IMR-90 (cell line): Measurements from ENCODE around the gene DYRK1A. TPM values are rescaled to one million over a fixed set of nuclear protein-coding genes. Genes with fewer than 3 reads are reported as not detected.

ENCODE experiments used
- ATAC-seq: fragments of 200-7000 bp; cut with Tn5 transposase; 2 replicates; pipeline ENCODE4 v1.9.1; 2020; ENCODE audit warnings: low read depth, mild to moderate bottlenecking, moderate library complexity
- BruUV-seq: library from RNA; stranded (reverse); fragments of 400-500 nt; replicated peaks from 2 replicates; lab custom pipeline; 2021; lab: Mats Ljungman, UMichigan
- CTCF ChIA-PET: fragments of 300-600 bp; formaldehyde crosslinking; extraction: SDS; loops from one replicate; lab custom pipeline; 2021; ENCODE audit warnings: antibody characterized with exemption; lab: Yijun Ruan, JAX
- POLR2A ChIA-PET: fragments of 300-600 bp; sonication (Branson Sonifier 250); formaldehyde crosslinking; loops from one replicate; lab custom pipeline; 2022; ENCODE audit warnings: antibody characterized with exemption; ENCODE audit not compliant: unreplicated experiment; lab: Charles Lee
- DNase-seq: peaks from one replicate; pipeline ENCODE4 v3.0.0; 2013
- H2AFZ ChIP-seq: replicated peaks from 2 replicates; pipeline ENCODE3; 2013; ENCODE audit warnings: low read length, mild to moderate bottlenecking; ENCODE audit not compliant: poor library complexity
- H2AK5ac ChIP-seq: 2 replicates; pipeline ENCODE4 v1.6.1; 2013; ENCODE audit warnings: low read depth, low read length, inconsistent platforms
- H2AK9ac ChIP-seq: replicated peaks from 2 replicates; pipeline ENCODE3; 2013; ENCODE audit warnings: mild to moderate bottlenecking, low read depth, low read length, moderate library complexity; ENCODE audit not compliant: poor library complexity
- H2BK120ac ChIP-seq: 2 replicates; pipeline ENCODE4 v1.6.1; 2013; ENCODE audit warnings: low read depth, low read length, inconsistent platforms
- H2BK15ac ChIP-seq: 3 replicates; pipeline ENCODE4 v1.6.1; 2013; ENCODE audit warnings: low read depth, low read length, inconsistent platforms
- H2BK20ac ChIP-seq: 2 replicates; pipeline ENCODE4 v1.6.1; 2013; ENCODE audit warnings: low read depth, mild to moderate bottlenecking, inconsistent platforms, low read length, moderate library complexity
- H2BK5ac ChIP-seq: 2 replicates; pipeline ENCODE4 v1.6.1; 2013; ENCODE audit warnings: mild to moderate bottlenecking, low read depth, low read length, inconsistent platforms; ENCODE audit not compliant: poor library complexity, severe bottlenecking
- H3K14ac ChIP-seq: replicated peaks from 2 replicates; pipeline ENCODE4 v1.6.1; 2013; ENCODE audit warnings: low read depth, low read length, inconsistent platforms
- H3K18ac ChIP-seq: 2 replicates; pipeline ENCODE4 v1.6.1; 2013; ENCODE audit warnings: low read depth, low read length, control low read depth
- H3K23ac ChIP-seq: 2 replicates; pipeline ENCODE4 v1.6.1; 2013; ENCODE audit warnings: low read depth, low read length, inconsistent platforms
- H3K27ac ChIP-seq: 2 replicates; pipeline ENCODE4 v1.5.1; 2013; ENCODE audit warnings: mild to moderate bottlenecking, control low read depth, low read length; ENCODE audit not compliant: insufficient read depth
- H3K27me3 ChIP-seq: 2 replicates; pipeline ENCODE4 v1.6.1; 2013; ENCODE audit warnings: low read length; ENCODE audit not compliant: control insufficient read depth, insufficient read depth
- H3K36me3 ChIP-seq: 2 replicates; pipeline ENCODE4 v1.6.1; 2013; ENCODE audit warnings: low read length, mixed read lengths; ENCODE audit not compliant: control insufficient read depth, insufficient read depth
- H3K4ac ChIP-seq: 2 replicates; pipeline ENCODE4 v1.6.1; 2013; ENCODE audit warnings: low read depth, low read length, inconsistent platforms
- H3K4me1 ChIP-seq: 2 replicates; pipeline ENCODE4 v1.6.1; 2013; ENCODE audit warnings: low read length, mixed read lengths; ENCODE audit not compliant: control insufficient read depth, insufficient read depth
- H3K4me2 ChIP-seq: 2 replicates; pipeline ENCODE4 v1.6.1; 2013; ENCODE audit warnings: low read depth, mild to moderate bottlenecking, control low read depth, low read length, moderate library complexity
- H3K4me3 ChIP-seq: 2 replicates; pipeline ENCODE4 v1.5.1; 2013; ENCODE audit warnings: low read depth, mild to moderate bottlenecking, control low read depth, low read length, moderate library complexity; ENCODE audit not compliant: insufficient read depth
- H3K56ac ChIP-seq: 2 replicates; pipeline ENCODE4 v1.6.1; 2013; ENCODE audit warnings: low read length, inconsistent platforms; ENCODE audit not compliant: insufficient read depth; ENCODE audit errors: extremely low read depth
- H3K79me1 ChIP-seq, 2 experiments: 2 replicates each; pipeline ENCODE4 v1.6.1; 2013; ENCODE audit warnings: low read length in 2 of 2, inconsistent platforms in 1 of 2, low read depth in 1 of 2
- H3K9ac ChIP-seq: 2 replicates; pipeline ENCODE4 v1.6.1; 2013; ENCODE audit warnings: low read depth, low read length, control low read depth
- H3K9me1 ChIP-seq: 2 replicates; pipeline ENCODE4 v1.6.1; 2013; ENCODE audit warnings: low read length, inconsistent platforms; ENCODE audit not compliant: insufficient read depth
- H3K9me3 ChIP-seq: 2 replicates; pipeline ENCODE4 v1.6.1; 2013; ENCODE audit warnings: low read length; ENCODE audit not compliant: control insufficient read depth, insufficient read depth
- H4K20me1 ChIP-seq: 2 replicates; pipeline ENCODE4 v1.6.1; 2013; ENCODE audit warnings: low read length, inconsistent platforms; ENCODE audit not compliant: insufficient read depth
- H4K5ac ChIP-seq: 2 replicates; pipeline ENCODE4 v1.6.1; 2013; ENCODE audit warnings: mild to moderate bottlenecking, low read depth, low read length, control low read depth
- H4K8ac ChIP-seq, 2 experiments: 2 replicates each; pipeline ENCODE4 v1.6.1; 2013; ENCODE audit warnings: low read depth in 2 of 2, low read length in 2 of 2, control low read depth in 1 of 2, inconsistent platforms in 1 of 2
- H4K91ac ChIP-seq: 2 replicates; pipeline ENCODE4 v1.6.1; 2013; ENCODE audit warnings: low read depth, low read length, inconsistent platforms; ENCODE audit not compliant: insufficient read depth
- BHLHE40 ChIP-seq: fragments of 150-350 bp; IDR thresholded peaks from 2 replicates; pipeline ENCODE4 v1.6.1; 2016; ENCODE audit warnings: mild to moderate bottlenecking, low read depth, low read length
- CEBPB ChIP-seq: IDR thresholded peaks from 2 replicates; pipeline ENCODE4 v1.6.1; 2012; ENCODE audit warnings: low read depth, low read length, improper control_type of control experiment
- CHD1 ChIP-seq: IDR thresholded peaks from 2 replicates; pipeline ENCODE4 v1.6.1; 2012; ENCODE audit warnings: low read depth, low read length, improper control_type of control experiment
- ELK1 ChIP-seq: fragments of 150-350 bp; IDR thresholded peaks from 2 replicates; pipeline ENCODE4 v1.6.1; 2016; ENCODE audit warnings: low read depth, mild to moderate bottlenecking, low read length, moderate library complexity, borderline replicate concordance
- FOS ChIP-seq: fragments of 150-350 bp; IDR thresholded peaks from 2 replicates; pipeline ENCODE4 v1.6.1; 2016; ENCODE audit warnings: low read depth, low read length
- MAFK ChIP-seq: IDR thresholded peaks from 2 replicates; pipeline ENCODE4 v1.6.1; 2012; ENCODE audit warnings: low read depth, low read length, improper control_type of control experiment
- MAZ ChIP-seq: IDR thresholded peaks from 2 replicates; pipeline ENCODE4 v1.6.1; 2012; ENCODE audit warnings: low read depth, mild to moderate bottlenecking, low read length, improper control_type of control experiment, moderate library complexity, borderline replicate concordance
- MXI1 ChIP-seq: IDR thresholded peaks from 2 replicates; pipeline ENCODE4 v1.6.1; 2012; ENCODE audit warnings: low read depth, mild to moderate bottlenecking, low read length, moderate library complexity, borderline replicate concordance
- NFE2L2 ChIP-seq: fragments of 150-350 bp; IDR thresholded peaks from 2 replicates; pipeline ENCODE4 v1.6.1; 2016; ENCODE audit warnings: low read depth, mild to moderate bottlenecking, low read length
- POLR2A ChIP-seq: IDR thresholded peaks from 2 replicates; pipeline ENCODE4 v1.6.1; 2012; ENCODE audit warnings: mild to moderate bottlenecking, low read depth, low read length
- RAD21 ChIP-seq: IDR thresholded peaks from 2 replicates; pipeline ENCODE4 v1.6.1; 2012; ENCODE audit warnings: low read length, improper control_type of control experiment
- RCOR1 ChIP-seq: IDR thresholded peaks from 2 replicates; pipeline ENCODE4 v1.6.1; 2012; ENCODE audit warnings: mild to moderate bottlenecking, low read length, improper control_type of control experiment; ENCODE audit not compliant: insufficient replicate concordance
- RFX5 ChIP-seq: IDR thresholded peaks from 2 replicates; pipeline ENCODE4 v1.8.0; 2012; ENCODE audit warnings: low read depth, mild to moderate bottlenecking, low read length, moderate library complexity
- SMC3 ChIP-seq: fragments of 150-350 bp; IDR thresholded peaks from 2 replicates; pipeline ENCODE4 v1.6.1; 2016; ENCODE audit warnings: low read depth, mild to moderate bottlenecking, antibody characterized with exemption, low read length, moderate library complexity
- WGBS, 2 experiments: methylation state at CpG; one replicate each; pipeline versions ENCODE4 v1.1.5 to v1.1.7; 2013; ENCODE audit warnings: missing lambda C conversion rate in 2 of 2; ENCODE audit not compliant: insufficient read length in 1 of 2; ENCODE audit errors: extremely low coverage in 2 of 2; 5-methylcytosine and 5-hydroxymethylcytosine counted together
- dilution Hi-C: fragments of 300-500 bp; cut with HindIII; formaldehyde crosslinking; loops from one replicate; pipeline ENCODE4 v1.14.3; 2018; ENCODE audit warnings: low sequenced_read_pairs; ENCODE audit not compliant: unreplicated experiment
- in situ Hi-C: fragments of 300-500 bp; cut with MboI; formaldehyde crosslinking; loops from 3 replicates; pipeline ENCODE4 v1.14.3; 2019; ENCODE audit warnings: low sequenced_read_pairs, inconsistent platforms, mixed read lengths
- intact Hi-C: fragments of 100-400 bp; cut with micrococcal nuclease; formaldehyde crosslinking; loops from 2 replicates; pipeline ENCODE4 v1.10.0; 2022
- polyA plus RNA-seq, 3 experiments: library from polyadenylated mRNA; depleted of rRNA; stranded (reverse); fragments of >200 nt; gene quantifications; 2 replicates each; pipeline ENCODE4 v1.2.3, GENCODE V29; 2012; ENCODE audit warnings: low replicate concordance in 1 of 3
- total RNA-seq: library from RNA; depleted of rRNA; stranded (reverse); fragments of >200 nt; gene quantifications from 2 replicates; pipeline ENCODE4 v1.2.3, GENCODE V29; 2012
- TF ChIP-seq, protein P1 (sequence below): conservative IDR thresholded peaks from 2 replicates; pipeline ENCODE4 v1.5.1; 2012; ENCODE audit warnings: mild to moderate bottlenecking, low read depth, low read length, improper control_type of control experiment

DYRK1A gene
- total and polyA plus RNA-seq, 2 of the 4 experiments (the other 2 are of a cell fraction): 18.6 to 50.5 TPM

GRCh38 chr21:37528150-37528937, 161.8 kb downstream of the DYRK1A start:
- intact Hi-C loops: no loop called here
- Histone ChIP-seq H3K9ac (no peak overlapping the region), H4K5ac (no peak overlapping the region), H3K4me2 (no peak overlapping the region), H2AK9ac (no peak overlapping the region), H2BK20ac (no peak overlapping the region), H3K4me1 (0 out of 2 replicates have a peak, but pooled peaks cover 2% of the 10 kb centered on the region), H3K4ac (no peak overlapping the region), H2BK5ac (no peak overlapping the region), H2BK15ac (no peak overlapping the region), H4K8ac (no peak overlapping the region), H4K20me1 (no peaks in the 10 kb centered on the region), H2AK5ac (no peak overlapping the region), H3K9me3 (no peaks in the 10 kb centered on the region), H3K9me1 (0 out of 2 replicates have a peak, but pooled peaks cover 3% of the 10 kb centered on the region), H3K14ac (no peak overlapping the region), H3K18ac (no peak overlapping the region), H3K36me3 (no peaks in the 10 kb centered on the region), H2AFZ (no peak overlapping the region), H3K79me1 (no peaks in the 10 kb centered on the region), H3K27me3 (peaks cover 8% of the 10 kb centered on the region; the same call in 1 of the 2 replicates), H2BK120ac (no peak overlapping the region), H3K56ac (no peak overlapping the region), H3K23ac (no peak overlapping the region), H4K91ac (no peak overlapping the region), H3K4me3 (no peak overlapping the region), H3K27ac (no peak overlapping the region)
- ATAC-seq: no peak
- in situ Hi-C loops: no loop called here
- CTCF ChIA-PET: interaction anchor here (0.6 to 0.7 kb wide), 2 partner anchors 55 to 98 kb away, joined by 4 read pairs; no protein-coding TSS in a partner anchor
- 80% methylated on average over 1 of the region's 12 CpGs; no CpG with 5 or more reads in 1 of the 2 experiments for WGBS, 2 experiments
- BruUV-seq: no TSS peak
- POLR2A ChIA-PET: no interaction called here
- DNase-seq: no peak
- dilution Hi-C loops: no loop called here
- TF ChIP-seq CEBPB (no peak), NFE2L2 (no peak), RAD21 (no peak), MXI1 (no peak), RCOR1 (no peak), ELK1 (no peak), BHLHE40 (no peak), MAZ (no peak), MAFK (no peak), FOS (no peak), SMC3 (no peak), POLR2A (no peak), RFX5 (no peak), CHD1 (no peak)
- TF ChIP-seq, protein P1, sequence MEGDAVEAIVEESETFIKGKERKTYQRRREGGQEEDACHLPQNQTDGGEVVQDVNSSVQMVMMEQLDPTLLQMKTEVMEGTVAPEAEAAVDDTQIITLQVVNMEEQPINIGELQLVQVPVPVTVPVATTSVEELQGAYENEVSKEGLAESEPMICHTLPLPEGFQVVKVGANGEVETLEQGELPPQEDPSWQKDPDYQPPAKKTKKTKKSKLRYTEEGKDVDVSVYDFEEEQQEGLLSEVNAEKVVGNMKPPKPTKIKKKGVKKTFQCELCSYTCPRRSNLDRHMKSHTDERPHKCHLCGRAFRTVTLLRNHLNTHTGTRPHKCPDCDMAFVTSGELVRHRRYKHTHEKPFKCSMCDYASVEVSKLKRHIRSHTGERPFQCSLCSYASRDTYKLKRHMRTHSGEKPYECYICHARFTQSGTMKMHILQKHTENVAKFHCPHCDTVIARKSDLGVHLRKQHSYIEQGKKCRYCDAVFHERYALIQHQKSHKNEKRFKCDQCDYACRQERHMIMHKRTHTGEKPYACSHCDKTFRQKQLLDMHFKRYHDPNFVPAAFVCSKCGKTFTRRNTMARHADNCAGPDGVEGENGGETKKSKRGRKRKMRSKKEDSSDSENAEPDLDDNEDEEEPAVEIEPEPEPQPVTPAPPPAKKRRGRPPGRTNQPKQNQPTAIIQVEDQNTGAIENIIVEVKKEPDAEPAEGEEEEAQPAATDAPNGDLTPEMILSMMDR: no peak
